GM21786 (cell line): ENCODE measurements around the gene SLC26A6.

Experiments used
- ATAC-seq: cut with Tn5 transposase; IDR thresholded peaks from one replicate; pipeline ENCODE4 v1.9.1; 2021; ENCODE audit not compliant: unreplicated experiment

The SLC26A6 gene

GRCh38 chr3:48599509-48600285 lies 35.6 kb downstream of the SLC26A6 start:
- no peak for ATAC-seq

GRCh38 chr3:48599077-48599501 lies 36.2 kb downstream of the SLC26A6 start:
- no peak for ATAC-seq

GRCh38 chr3:48598323-48599076 lies 36.8 kb downstream of the SLC26A6 start:
- no peak for ATAC-seq

- no peak for ATAC-seq
Measured at GRCh38 chr3:48597408-48597800, 37.9 kb downstream of the SLC26A6 start.

- no peak for ATAC-seq
Measured at GRCh38 chr3:48596676-48597407, 38.4 kb downstream of the SLC26A6 start.

GRCh38 chr3:48596157-48596556 lies 39.1 kb downstream of the SLC26A6 start:
- no peak for ATAC-seq

- no peak for ATAC-seq
Measured at GRCh38 chr3:48595526-48596121, 39.6 kb downstream of the SLC26A6 start.

- no peak for ATAC-seq
Measured at GRCh38 chr3:48595075-48595525, 40.2 kb downstream of the SLC26A6 start, which contains the start of gene COL7A1. Gene COL7A1 (minus strand): TSS chr3:48595329. CDS start chr3:48595159, 170 bp downstream.

GRCh38 chr3:48594417-48595049 lies 40.7 kb downstream of the SLC26A6 start:
- ATAC-seq: no peak

- no peak for ATAC-seq
Measured at GRCh38 chr3:48593337-48593736, 41.9 kb downstream of the SLC26A6 start.

- ATAC-seq: no peak
Measured at GRCh38 chr3:48592519-48593087, 42.7 kb downstream of the SLC26A6 start.

GRCh38 chr3:48591886-48592518 lies 43.3 kb downstream of the SLC26A6 start:
- ATAC-seq: no peak

- ATAC-seq: no peak
Measured at GRCh38 chr3:48591436-48591835, 43.8 kb downstream of the SLC26A6 start.

- no peak for ATAC-seq
Measured at GRCh38 chr3:48588230-48588629, 47.0 kb downstream of the SLC26A6 start.

GRCh38 chr3:48587686-48588085 lies 47.6 kb downstream of the SLC26A6 start:
- no peak for ATAC-seq

- no peak for ATAC-seq
Measured at GRCh38 chr3:48585411-48585810, 49.9 kb downstream of the SLC26A6 start.

- no peak for ATAC-seq
Measured at GRCh38 chr3:48584836-48585235, 50.4 kb downstream of the SLC26A6 start.

- no peak for ATAC-seq
Measured at GRCh38 chr3:48581621-48582481, 53.4 kb downstream of the SLC26A6 start.

GRCh38 chr3:48576647-48577046 lies 58.6 kb downstream of the SLC26A6 start:
- ATAC-seq: no peak
